DND-41 (cell line): ENCODE measurements around the gene LSM14A.

Source experiments
- ATAC-seq: fragments of 200-7000 bp; cut with Tn5 transposase; 3 replicates; pipeline ENCODE4 v1.9.1; 2021; ENCODE audit warnings: low read depth; ENCODE audit not compliant: insufficient read depth
- DNase-seq: peaks from one replicate; pipeline ENCODE4 v3.0.0-alpha.2; 2020
- H2AFZ ChIP-seq: 2 replicates; pipeline ENCODE4 v1.6.0; 2012; ENCODE audit warnings: low read depth, low read length
- H3K27ac ChIP-seq: 2 replicates; pipeline ENCODE4 v1.5.1; 2012; ENCODE audit warnings: low read length, inconsistent platforms
- H3K27me3 ChIP-seq: fragments of 200-600 bp; sonication (generic); 2 replicates; pipeline ENCODE4 v1.6.0; 2012; ENCODE audit warnings: low read length, mild to moderate bottlenecking, inconsistent platforms; ENCODE audit not compliant: insufficient read depth, poor library complexity
- H3K36me3 ChIP-seq: 2 replicates; pipeline ENCODE4 v1.5.1; 2012; ENCODE audit warnings: low read length, inconsistent platforms; ENCODE audit not compliant: insufficient read depth
- H3K4me1 ChIP-seq: 2 replicates; pipeline ENCODE4 v1.5.1; 2012; ENCODE audit warnings: mild to moderate bottlenecking, low read length; ENCODE audit not compliant: insufficient read depth
- H3K4me2 ChIP-seq: 2 replicates; pipeline ENCODE4 v1.6.0; 2012; ENCODE audit warnings: mild to moderate bottlenecking, moderate library complexity, low read length, inconsistent platforms; ENCODE audit not compliant: insufficient read depth
- H3K4me3 ChIP-seq, 2 experiments: fragments of 200-600 bp in 1 of 2; shearing (Covaris generic) in 1 of 2; 2 replicates each; pipeline ENCODE4 v1.5.1; 2012 to 2016; ENCODE audit warnings: inconsistent platforms in 2 of 2, low read length in 2 of 2, mild to moderate bottlenecking in 2 of 2, low read depth in 1 of 2, moderate library complexity in 1 of 2
- H3K79me2 ChIP-seq: 2 replicates; pipeline ENCODE4 v1.6.0; 2012; ENCODE audit warnings: low read length, inconsistent platforms; ENCODE audit not compliant: insufficient read depth
- H3K9ac ChIP-seq: 2 replicates; pipeline ENCODE4 v1.6.0; 2012; ENCODE audit warnings: low read depth, mild to moderate bottlenecking, inconsistent platforms, low read length, moderate library complexity
- H3K9me3 ChIP-seq: 2 replicates; pipeline ENCODE4 v1.5.1; 2012; ENCODE audit warnings: low read length, moderate library complexity, mild to moderate bottlenecking, inconsistent platforms; ENCODE audit not compliant: insufficient read depth, severe bottlenecking
- H4K20me1 ChIP-seq: 2 replicates; pipeline ENCODE4 v1.6.0; 2012; ENCODE audit warnings: low read length; ENCODE audit not compliant: insufficient read depth
- EZH2 ChIP-seq: IDR thresholded peaks from 3 replicates; pipeline ENCODE4 v1.6.1; 2012; ENCODE audit warnings: borderline replicate concordance, low read depth, mild to moderate bottlenecking, moderate library complexity, low read length, inconsistent platforms; ENCODE audit not compliant: severe bottlenecking
- TF ChIP-seq, protein P1 (sequence below): IDR thresholded peaks from 2 replicates; pipeline ENCODE4 v1.5.1; 2012; ENCODE audit warnings: borderline replicate concordance, low read length, moderate library complexity, mild to moderate bottlenecking; ENCODE audit not compliant: poor library complexity, severe bottlenecking; ENCODE audit errors: extremely low read depth

Gene LSM14A

DNA sequence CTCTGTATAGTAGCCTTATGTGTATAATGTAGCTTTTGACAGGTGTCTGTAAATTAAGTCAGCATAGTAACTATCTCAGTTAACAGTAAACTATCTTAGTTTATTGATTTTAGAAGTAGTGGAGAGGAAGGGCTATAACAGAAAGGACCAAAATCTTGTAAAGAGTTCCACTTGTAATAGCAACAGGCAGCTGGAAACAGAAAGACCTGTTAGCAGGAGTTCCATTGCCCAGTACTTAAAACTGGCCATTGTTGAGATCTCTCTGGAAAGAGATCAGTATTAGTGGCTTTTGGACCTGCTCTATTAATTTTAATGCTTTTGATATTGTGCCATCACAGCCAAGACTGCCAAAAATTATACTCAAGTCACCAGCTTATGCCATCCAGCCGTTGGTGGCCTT is 50.1 kb downstream of the LSM14A start:
- Histone ChIP-seq H3K4me3 (no peak overlapping the region), H3K36me3 (peaks cover 89% of the 10 kb centered on the region), H4K20me1 (peaks cover 69% of the 10 kb centered on the region), H3K79me2 (no peaks in the 10 kb centered on the region), H3K9me3 (no peaks in the 10 kb centered on the region), H2AFZ (no peak overlapping the region), H3K4me2 (no peak overlapping the region), H3K9ac (no peak overlapping the region), H3K4me1 (peaks cover 15% of the 10 kb centered on the region), H3K27me3 (no peaks in the 10 kb centered on the region), H3K27ac (no peak overlapping the region)
- ATAC-seq (no peak), DNase-seq (no peak)
- TF ChIP-seq, protein P1, sequence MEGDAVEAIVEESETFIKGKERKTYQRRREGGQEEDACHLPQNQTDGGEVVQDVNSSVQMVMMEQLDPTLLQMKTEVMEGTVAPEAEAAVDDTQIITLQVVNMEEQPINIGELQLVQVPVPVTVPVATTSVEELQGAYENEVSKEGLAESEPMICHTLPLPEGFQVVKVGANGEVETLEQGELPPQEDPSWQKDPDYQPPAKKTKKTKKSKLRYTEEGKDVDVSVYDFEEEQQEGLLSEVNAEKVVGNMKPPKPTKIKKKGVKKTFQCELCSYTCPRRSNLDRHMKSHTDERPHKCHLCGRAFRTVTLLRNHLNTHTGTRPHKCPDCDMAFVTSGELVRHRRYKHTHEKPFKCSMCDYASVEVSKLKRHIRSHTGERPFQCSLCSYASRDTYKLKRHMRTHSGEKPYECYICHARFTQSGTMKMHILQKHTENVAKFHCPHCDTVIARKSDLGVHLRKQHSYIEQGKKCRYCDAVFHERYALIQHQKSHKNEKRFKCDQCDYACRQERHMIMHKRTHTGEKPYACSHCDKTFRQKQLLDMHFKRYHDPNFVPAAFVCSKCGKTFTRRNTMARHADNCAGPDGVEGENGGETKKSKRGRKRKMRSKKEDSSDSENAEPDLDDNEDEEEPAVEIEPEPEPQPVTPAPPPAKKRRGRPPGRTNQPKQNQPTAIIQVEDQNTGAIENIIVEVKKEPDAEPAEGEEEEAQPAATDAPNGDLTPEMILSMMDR: no peak
- no peak for TF ChIP-seq EZH2

DNA sequence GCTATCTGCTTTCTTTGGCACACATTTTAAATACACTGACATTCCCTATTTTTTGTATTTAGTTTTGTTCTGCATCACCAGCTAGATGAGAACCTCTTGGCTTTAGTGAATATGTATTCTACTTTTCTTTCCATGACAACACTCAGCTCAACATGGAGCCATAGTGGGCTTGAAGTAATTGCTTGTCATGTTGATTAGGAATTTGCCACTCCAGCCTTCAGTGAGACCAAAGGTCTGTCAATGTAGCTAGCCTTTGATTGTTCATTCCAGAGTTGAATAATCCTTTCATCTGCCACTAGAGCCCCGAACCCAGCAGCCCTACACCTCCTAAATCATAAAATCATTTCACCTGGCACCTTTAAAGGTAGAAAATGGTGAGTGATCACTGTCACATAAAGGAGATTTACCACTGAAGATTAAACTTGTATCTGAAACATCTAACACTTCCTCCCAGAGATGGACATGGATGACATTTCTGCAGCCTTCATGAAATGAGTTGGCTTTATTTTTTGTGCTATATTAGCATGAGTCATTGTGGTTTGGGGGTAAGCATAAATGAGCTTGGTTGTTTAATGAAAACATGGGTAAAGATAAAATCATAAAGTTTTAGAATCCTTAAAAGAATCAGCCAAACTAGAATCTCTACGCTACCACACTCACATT is 52.8 kb downstream of the LSM14A start:
- peaks cover 47% of the 10 kb centered on the region for H4K20me1 ChIP-seq
- H3K9me3 ChIP-seq: no peaks in the 10 kb centered on the region
- no peaks in the 10 kb centered on the region for H3K27me3 ChIP-seq
- no peaks in the 10 kb centered on the region for H3K79me2 ChIP-seq
- H3K4me2 ChIP-seq: no peak overlapping the region
- no peak for DNase-seq
- no peak overlapping the region for H3K4me3 ChIP-seq
- no peaks in the 10 kb centered on the region for H3K4me1 ChIP-seq
- no peak overlapping the region for H3K27ac ChIP-seq
- H3K9ac ChIP-seq: no peak overlapping the region
- ATAC-seq: no peak
- no peak overlapping the region for H2AFZ ChIP-seq
- TF ChIP-seq EZH2: no peak
- TF ChIP-seq, protein P1: no peak
- peaks cover 99% of the 10 kb centered on the region for H3K36me3 ChIP-seq

DNA sequence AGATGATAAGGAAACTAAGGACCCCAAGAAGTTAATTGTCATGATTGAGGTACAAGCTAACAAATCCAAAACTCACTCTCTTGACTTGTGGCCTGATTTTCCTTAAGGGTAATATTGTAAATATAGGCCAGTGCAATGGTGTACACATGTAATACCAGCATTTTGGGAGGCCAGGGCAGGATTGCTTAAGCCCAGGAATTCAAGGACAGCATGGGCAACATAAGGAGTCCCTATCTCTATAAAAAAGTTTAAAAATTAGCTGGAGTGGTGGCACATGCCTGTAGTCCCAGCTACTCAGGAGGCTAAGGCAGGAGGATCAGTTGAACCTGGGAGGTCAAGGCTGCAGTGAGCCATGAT is 53.3 kb downstream of the LSM14A start:
- H3K9ac ChIP-seq: no peak overlapping the region
- H3K9me3 ChIP-seq: no peaks in the 10 kb centered on the region
- no peaks in the 10 kb centered on the region for H3K79me2 ChIP-seq
- TF ChIP-seq EZH2: no peak
- TF ChIP-seq, protein P1: no peak
- H4K20me1 ChIP-seq: peaks cover 42% of the 10 kb centered on the region
- peaks cover 98% of the 10 kb centered on the region for H3K36me3 ChIP-seq
- DNase-seq (no peak), ATAC-seq (no peak)
- no peaks in the 10 kb centered on the region for H3K4me1 ChIP-seq
- H3K4me3 ChIP-seq: no peak overlapping the region
- H3K27me3 ChIP-seq: no peaks in the 10 kb centered on the region
- H3K4me2 ChIP-seq: no peak overlapping the region
- H3K27ac ChIP-seq: no peak overlapping the region
- no peak overlapping the region for H2AFZ ChIP-seq

DNA sequence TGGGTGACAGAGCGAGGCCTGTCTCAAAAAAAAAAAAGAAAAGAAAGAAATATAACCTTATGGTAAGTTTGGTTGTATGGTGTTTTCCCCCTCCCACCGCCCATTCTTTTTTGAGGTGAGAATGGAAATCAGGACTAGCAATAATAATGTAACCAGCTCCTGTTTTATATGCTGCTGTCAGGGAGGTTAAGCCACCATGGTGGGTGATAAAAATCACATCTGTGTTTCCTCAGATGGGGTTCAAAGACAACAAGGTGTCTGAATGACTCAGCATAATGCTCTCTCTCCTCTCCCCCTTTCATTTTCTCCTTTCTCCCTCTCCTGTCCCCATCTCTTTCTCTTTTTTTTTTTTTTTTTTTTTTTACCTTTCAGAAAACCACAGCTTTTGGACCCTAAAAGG is 53.7 kb downstream of the LSM14A start:
- Histone ChIP-seq H3K4me2 (no peak overlapping the region), H3K4me1 (no peaks in the 10 kb centered on the region), H3K79me2 (no peaks in the 10 kb centered on the region), H3K27me3 (no peaks in the 10 kb centered on the region), H4K20me1 (peaks cover 39% of the 10 kb centered on the region), H3K9ac (no peak overlapping the region), H2AFZ (no peak overlapping the region), H3K9me3 (no peaks in the 10 kb centered on the region), H3K36me3 (peaks cover 96% of the 10 kb centered on the region), H3K27ac (no peak overlapping the region), H3K4me3 (no peak overlapping the region)
- no peak for TF ChIP-seq EZH2
- TF ChIP-seq, protein P1: no peak
- no peak for ATAC-seq
- no peak for DNase-seq
